ENCODE results near the gene FOCAD.

DNA sequence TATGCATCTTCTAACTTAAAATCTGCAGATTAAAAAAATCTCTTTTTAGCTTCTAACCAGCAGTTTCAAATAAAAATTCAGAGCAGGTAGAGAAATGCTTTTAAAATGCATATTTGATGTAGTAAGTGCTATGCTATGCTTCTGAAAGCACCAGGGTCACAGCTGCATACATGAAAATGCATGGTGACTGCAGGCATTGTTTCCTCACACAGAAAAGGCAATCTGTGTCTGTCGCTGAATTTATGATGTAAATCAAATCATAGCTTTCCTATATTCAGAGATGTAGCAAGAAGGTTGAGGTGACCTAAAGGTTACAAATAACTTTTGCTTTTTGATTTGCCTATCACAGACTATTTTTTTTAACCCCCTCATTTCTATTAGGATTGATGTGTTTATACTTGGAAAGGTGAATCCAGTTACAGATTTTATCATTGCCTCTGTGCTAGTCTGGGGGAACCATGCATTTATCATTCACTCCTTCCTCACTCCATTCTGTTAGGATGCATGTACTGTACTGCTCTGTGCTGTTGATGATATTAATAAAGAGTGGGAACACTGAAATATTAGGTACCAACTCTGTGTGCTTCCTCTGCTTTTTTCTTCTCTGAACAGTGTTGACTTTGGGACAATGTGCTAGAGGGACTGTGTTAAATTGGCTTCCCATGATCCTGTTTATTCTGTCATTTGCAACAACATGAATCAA, 65.6 kb downstream of the FOCAD start:
- TF ChIP-seq, protein P1, sequence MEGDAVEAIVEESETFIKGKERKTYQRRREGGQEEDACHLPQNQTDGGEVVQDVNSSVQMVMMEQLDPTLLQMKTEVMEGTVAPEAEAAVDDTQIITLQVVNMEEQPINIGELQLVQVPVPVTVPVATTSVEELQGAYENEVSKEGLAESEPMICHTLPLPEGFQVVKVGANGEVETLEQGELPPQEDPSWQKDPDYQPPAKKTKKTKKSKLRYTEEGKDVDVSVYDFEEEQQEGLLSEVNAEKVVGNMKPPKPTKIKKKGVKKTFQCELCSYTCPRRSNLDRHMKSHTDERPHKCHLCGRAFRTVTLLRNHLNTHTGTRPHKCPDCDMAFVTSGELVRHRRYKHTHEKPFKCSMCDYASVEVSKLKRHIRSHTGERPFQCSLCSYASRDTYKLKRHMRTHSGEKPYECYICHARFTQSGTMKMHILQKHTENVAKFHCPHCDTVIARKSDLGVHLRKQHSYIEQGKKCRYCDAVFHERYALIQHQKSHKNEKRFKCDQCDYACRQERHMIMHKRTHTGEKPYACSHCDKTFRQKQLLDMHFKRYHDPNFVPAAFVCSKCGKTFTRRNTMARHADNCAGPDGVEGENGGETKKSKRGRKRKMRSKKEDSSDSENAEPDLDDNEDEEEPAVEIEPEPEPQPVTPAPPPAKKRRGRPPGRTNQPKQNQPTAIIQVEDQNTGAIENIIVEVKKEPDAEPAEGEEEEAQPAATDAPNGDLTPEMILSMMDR (conservative IDR thresholded peaks at IDR 0.05; ENCODE audit: low read length): no peak
- no peak for TF ChIP-seq EZH2phosphoT487 (IDR thresholded peaks at IDR 0.05; ENCODE audit: borderline replicate concordance)
